HEK293 (cell line): ENCODE measurements around the gene ANAPC2.

Experiments used
- BCL11A ChIP-seq: fragments of 450-650 bp; formaldehyde crosslinking; IDR thresholded peaks from 2 replicates; pipeline ENCODE4 v1.5.1; 2016; ENCODE audit warnings: low read depth, missing biosample characterization, missing genetic modification characterization
- CTCF ChIP-seq: fragments of 450-650 bp; formaldehyde crosslinking; IDR thresholded peaks from 2 replicates; pipeline ENCODE4 v1.5.1; 2016; ENCODE audit warnings: missing biosample characterization, missing genetic modification characterization
- KLF1 ChIP-seq: fragments of 450-650 bp; formaldehyde crosslinking; IDR thresholded peaks from 2 replicates; pipeline ENCODE4 v1.5.1; 2016; ENCODE audit warnings: missing biosample characterization, missing genetic modification characterization
- KLF8 ChIP-seq: fragments of 450-650 bp; formaldehyde crosslinking; IDR thresholded peaks from 2 replicates; pipeline ENCODE4 v1.5.1; 2016; ENCODE audit warnings: missing biosample characterization, missing genetic modification characterization
- ZBTB11 ChIP-seq: fragments of 450-650 bp; formaldehyde crosslinking; conservative IDR thresholded peaks from 2 replicates; pipeline ENCODE4 v1.5.1; 2016; ENCODE audit warnings: low read depth, missing biosample characterization, missing genetic modification characterization
- ZBTB6 ChIP-seq: fragments of 450-650 bp; formaldehyde crosslinking; IDR thresholded peaks from 2 replicates; pipeline ENCODE4 v1.5.1; 2017; ENCODE audit warnings: missing biosample characterization, missing genetic modification characterization
- ZNF114 ChIP-seq: fragments of 450-650 bp; formaldehyde crosslinking; IDR thresholded peaks from 2 replicates; pipeline ENCODE4 v1.5.0; 2017; ENCODE audit warnings: missing biosample characterization, missing genetic modification characterization
- ZNF133 ChIP-seq: fragments of 450-650 bp; formaldehyde crosslinking; IDR thresholded peaks from 2 replicates; pipeline ENCODE4 v1.5.1; 2016; ENCODE audit warnings: missing biosample characterization, missing genetic modification characterization
- ZNF174 ChIP-seq: fragments of 450-650 bp; formaldehyde crosslinking; IDR thresholded peaks from 2 replicates; pipeline ENCODE4 v1.5.0; 2017; ENCODE audit warnings: missing biosample characterization, mild to moderate bottlenecking, missing genetic modification characterization
- ZNF514 ChIP-seq: fragments of 450-650 bp; formaldehyde crosslinking; IDR thresholded peaks from 2 replicates; pipeline ENCODE4 v1.5.1; 2016; ENCODE audit warnings: missing biosample characterization, missing genetic modification characterization
- ZNF621 ChIP-seq: fragments of 450-650 bp; formaldehyde crosslinking; IDR thresholded peaks from 2 replicates; pipeline ENCODE4 v1.5.1; 2017; ENCODE audit warnings: missing biosample characterization, missing genetic modification characterization
- ZSCAN16 ChIP-seq: fragments of 450-650 bp; formaldehyde crosslinking; IDR thresholded peaks from 2 replicates; pipeline ENCODE4 v1.5.1; 2016; ENCODE audit warnings: missing biosample characterization, missing genetic modification characterization
- TF ChIP-seq, protein P1 (sequence below): fragments of 450-650 bp; formaldehyde crosslinking; IDR thresholded peaks from 2 replicates; pipeline ENCODE4 v1.5.1; 2016; ENCODE audit warnings: missing biosample characterization, missing genetic modification characterization
- TF ChIP-seq, protein P2 (sequence below): fragments of 450-650 bp; formaldehyde crosslinking; IDR thresholded peaks from 2 replicates; pipeline ENCODE4 v1.5.1; 2016; ENCODE audit warnings: missing biosample characterization, missing genetic modification characterization

- TF ChIP-seq KLF8 = no peak
- TF ChIP-seq ZNF174 (tag by site-specific recombination) = no peak
- TF ChIP-seq, protein P1, sequence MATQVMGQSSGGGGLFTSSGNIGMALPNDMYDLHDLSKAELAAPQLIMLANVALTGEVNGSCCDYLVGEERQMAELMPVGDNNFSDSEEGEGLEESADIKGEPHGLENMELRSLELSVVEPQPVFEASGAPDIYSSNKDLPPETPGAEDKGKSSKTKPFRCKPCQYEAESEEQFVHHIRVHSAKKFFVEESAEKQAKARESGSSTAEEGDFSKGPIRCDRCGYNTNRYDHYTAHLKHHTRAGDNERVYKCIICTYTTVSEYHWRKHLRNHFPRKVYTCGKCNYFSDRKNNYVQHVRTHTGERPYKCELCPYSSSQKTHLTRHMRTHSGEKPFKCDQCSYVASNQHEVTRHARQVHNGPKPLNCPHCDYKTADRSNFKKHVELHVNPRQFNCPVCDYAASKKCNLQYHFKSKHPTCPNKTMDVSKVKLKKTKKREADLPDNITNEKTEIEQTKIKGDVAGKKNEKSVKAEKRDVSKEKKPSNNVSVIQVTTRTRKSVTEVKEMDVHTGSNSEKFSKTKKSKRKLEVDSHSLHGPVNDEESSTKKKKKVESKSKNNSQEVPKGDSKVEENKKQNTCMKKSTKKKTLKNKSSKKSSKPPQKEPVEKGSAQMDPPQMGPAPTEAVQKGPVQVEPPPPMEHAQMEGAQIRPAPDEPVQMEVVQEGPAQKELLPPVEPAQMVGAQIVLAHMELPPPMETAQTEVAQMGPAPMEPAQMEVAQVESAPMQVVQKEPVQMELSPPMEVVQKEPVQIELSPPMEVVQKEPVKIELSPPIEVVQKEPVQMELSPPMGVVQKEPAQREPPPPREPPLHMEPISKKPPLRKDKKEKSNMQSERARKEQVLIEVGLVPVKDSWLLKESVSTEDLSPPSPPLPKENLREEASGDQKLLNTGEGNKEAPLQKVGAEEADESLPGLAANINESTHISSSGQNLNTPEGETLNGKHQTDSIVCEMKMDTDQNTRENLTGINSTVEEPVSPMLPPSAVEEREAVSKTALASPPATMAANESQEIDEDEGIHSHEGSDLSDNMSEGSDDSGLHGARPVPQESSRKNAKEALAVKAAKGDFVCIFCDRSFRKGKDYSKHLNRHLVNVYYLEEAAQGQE (tag by site-specific recombination) = no peak
- TF ChIP-seq CTCF = no peak
- TF ChIP-seq ZNF621 (tag by site-specific recombination) = no peak
- TF ChIP-seq ZNF133 (tag by site-specific recombination) = no peak
- no peak for TF ChIP-seq ZSCAN16 (tag by site-specific recombination)
- no peak for TF ChIP-seq ZBTB11 (tag by site-specific recombination)
- no peak for TF ChIP-seq BCL11A (tag by site-specific recombination)
- TF ChIP-seq ZNF114 (tag by site-specific recombination) = no peak
- TF ChIP-seq, protein P2, sequence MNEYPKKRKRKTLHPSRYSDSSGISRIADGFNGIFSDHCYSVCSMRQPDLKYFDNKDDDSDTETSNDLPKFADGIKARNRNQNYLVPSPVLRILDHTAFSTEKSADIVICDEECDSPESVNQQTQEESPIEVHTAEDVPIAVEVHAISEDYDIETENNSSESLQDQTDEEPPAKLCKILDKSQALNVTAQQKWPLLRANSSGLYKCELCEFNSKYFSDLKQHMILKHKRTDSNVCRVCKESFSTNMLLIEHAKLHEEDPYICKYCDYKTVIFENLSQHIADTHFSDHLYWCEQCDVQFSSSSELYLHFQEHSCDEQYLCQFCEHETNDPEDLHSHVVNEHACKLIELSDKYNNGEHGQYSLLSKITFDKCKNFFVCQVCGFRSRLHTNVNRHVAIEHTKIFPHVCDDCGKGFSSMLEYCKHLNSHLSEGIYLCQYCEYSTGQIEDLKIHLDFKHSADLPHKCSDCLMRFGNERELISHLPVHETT (tag by site-specific recombination) = no peak
- TF ChIP-seq ZNF514 = no peak
- no peak for TF ChIP-seq ZBTB6
- no peak for TF ChIP-seq KLF1 (tag by site-specific recombination)
Observed at GRCh38 chr9:137202966-137203365, 14.6 kb upstream of the ANAPC2 start.
